GM21723 (cell line): ENCODE data around the gene GPR3.

Experiments
- ATAC-seq: cut with Tn5 transposase; IDR thresholded peaks from one replicate; pipeline ENCODE4 v1.9.1; 2021; ENCODE audit warnings: mild to moderate bottlenecking, moderate library complexity; ENCODE audit not compliant: unreplicated experiment

Gene GPR3

DNA sequence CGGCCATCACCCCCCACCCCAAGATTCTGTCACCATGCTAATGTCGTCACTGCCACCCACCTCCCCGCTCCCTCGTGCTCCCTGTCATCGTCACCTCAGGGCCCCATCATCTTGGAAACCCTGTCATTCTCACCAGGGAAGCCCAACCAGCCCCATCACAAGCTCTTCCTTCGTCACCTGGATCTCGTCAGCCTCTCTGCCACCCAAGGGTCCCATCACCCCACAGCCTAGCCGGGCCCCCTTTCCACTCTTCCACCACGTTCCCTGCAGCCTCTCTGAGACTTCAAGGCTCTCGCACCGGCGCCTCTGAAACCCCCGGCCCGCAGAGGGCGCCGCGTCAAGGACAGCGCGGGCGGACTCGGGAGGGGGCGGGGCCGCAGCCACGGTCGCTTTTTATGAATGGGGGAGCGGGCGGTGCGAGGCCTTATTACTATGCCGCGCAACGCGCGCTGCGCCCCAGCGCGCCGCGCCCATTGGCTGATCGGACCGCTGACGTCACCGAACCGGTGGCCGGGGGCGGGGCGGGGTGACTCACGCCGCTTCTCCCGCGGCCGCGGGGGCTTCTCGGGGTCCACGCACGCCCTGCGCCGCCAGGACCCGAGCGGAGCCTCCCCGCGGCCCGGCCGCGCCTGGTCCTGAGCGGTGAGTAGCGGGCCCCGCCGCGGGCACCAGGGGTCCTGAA lies at the start of gene GPR3:
TSS of gene GPR3 (plus strand) at position 527 of the 682 bp plus-strand sequence. CDS start 1,177 bp downstream, outside the sequence.
- peak; percentile 73 for ATAC-seq

DNA sequence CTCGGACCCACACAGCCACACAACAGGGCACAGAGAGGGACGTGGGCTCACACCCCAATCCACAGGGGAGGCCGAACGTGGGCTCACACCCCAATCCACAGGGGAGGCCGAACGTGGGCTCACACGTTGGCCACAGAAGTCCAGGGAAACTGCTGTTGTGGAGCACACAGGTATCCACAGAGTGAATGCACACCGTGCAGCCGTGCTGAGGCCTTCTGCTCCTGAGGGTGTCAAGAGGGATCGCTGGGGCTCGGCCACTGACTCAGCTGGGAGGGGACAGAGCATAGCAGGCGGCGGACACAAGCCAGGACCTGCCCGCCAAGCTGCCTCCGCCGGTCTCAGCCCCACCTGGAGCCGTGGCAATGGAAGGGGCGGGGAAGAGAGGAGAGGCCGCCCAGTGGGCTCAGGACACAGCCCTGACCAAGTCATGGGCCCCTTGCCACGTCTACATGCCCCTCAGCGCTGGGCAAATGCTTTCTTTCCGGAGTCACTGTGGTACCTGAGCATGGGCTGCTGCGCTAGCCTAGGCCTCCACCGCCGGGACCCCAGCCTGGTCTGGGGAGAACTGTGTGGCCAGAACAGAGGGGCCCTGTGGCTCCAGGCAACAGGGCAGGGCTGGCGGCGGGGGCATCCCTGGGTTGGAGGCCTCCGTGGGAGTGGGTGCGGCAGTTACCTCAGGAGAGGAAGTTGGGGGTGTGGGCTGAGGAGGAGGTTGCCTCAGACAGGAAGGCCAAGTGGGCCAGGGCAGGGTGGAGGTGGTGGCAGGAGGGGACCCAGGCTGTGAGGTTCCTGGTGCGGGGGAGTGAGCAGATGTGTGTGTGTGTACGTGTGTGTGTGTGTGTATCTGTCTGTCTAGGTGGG lies 49.4 kb upstream of the GPR3 start:
- peak; percentile 36 for ATAC-seq

DNA sequence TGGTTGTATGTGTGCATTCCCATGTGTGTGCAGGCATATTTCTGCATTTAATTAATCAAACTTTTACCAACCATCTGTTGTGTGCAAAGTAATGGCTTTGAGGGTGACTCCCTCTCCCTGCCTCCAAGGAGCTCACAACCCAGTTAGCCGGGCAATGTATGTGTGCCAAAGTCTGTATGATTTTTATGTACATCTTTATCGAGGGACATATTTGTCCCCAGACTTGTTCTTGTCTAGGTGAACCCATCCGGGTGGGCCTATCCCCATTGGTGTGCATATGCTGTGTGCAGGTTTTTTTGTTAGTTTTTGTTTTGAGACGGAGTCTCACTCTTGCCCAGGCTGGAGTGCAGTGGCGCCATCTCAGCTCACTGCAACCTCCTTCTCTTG lies 48.8 kb upstream of the GPR3 start:
- no peak for ATAC-seq

DNA sequence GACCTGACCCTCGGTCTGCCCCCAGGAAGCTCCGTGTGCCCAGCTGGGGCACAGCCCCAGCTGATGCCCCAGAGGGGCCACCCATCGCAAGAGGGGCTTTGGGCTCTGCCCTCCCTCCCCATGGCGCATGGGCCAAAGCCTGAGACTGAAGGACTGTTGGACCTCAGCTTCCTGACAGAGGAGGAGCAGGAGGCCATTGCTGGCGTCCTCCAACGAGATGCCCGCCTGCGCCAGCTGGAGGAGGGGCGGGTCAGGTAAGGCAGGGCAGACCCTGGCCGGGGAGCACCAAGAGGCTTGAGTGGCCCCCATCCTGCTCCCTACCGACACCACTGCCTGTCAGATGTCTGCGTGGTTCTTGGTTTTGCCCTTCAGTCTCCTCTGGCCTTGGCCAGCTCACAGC lies 47.1 kb upstream of the GPR3 start:
- no peak for ATAC-seq

DNA sequence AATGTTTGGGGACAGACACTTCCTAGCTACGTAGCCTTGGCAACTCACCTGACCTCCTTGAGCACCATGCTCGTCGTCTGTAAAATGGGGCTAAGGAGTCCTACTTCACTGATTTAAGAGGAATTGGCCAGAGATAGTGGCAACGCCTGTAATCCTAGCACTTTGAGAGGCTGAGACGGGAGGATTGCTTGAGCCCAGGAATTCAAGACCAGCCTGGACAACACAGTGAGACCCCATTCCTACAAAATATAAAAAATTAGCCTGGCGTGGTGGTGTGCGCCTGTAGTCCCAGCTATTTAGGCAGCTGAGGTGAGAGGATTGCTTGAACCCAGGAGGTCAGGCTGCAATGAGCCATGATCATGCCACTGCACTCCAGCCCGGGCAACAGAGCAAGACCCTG lies 46.1 kb upstream of the GPR3 start:
- ATAC-seq, result no peak

- no peak for ATAC-seq
These were observed 45.3 kb upstream of the GPR3 start for GRCh38 chr1:27346991-27347624.

GRCh38 chr1:27348861-27349783 lies 43.3 kb upstream of the GPR3 start:
- ATAC-seq, result no peak

- ATAC-seq, result no peak
These were observed 42.4 kb upstream of the GPR3 start for GRCh38 chr1:27349784-27350662.

GRCh38 chr1:27350663-27351540 lies 41.5 kb upstream of the GPR3 start:
- no peak for ATAC-seq

GRCh38 chr1:27351541-27352107 lies 40.8 kb upstream of the GPR3 start:
- no peak for ATAC-seq

GRCh38 chr1:27353166-27353565 lies 39.3 kb upstream of the GPR3 start:
- ATAC-seq, result no peak

GRCh38 chr1:27353629-27354028 lies 38.8 kb upstream of the GPR3 start:
- no peak for ATAC-seq

- ATAC-seq, result no peak
These were observed 36.7 kb upstream of the GPR3 start for GRCh38 chr1:27355683-27356082.

- no peak for ATAC-seq
These were observed 36.2 kb upstream of the GPR3 start for GRCh38 chr1:27356277-27356618.

GRCh38 chr1:27356619-27357280 lies 35.7 kb upstream of the GPR3 start:
- no peak for ATAC-seq

DNA sequence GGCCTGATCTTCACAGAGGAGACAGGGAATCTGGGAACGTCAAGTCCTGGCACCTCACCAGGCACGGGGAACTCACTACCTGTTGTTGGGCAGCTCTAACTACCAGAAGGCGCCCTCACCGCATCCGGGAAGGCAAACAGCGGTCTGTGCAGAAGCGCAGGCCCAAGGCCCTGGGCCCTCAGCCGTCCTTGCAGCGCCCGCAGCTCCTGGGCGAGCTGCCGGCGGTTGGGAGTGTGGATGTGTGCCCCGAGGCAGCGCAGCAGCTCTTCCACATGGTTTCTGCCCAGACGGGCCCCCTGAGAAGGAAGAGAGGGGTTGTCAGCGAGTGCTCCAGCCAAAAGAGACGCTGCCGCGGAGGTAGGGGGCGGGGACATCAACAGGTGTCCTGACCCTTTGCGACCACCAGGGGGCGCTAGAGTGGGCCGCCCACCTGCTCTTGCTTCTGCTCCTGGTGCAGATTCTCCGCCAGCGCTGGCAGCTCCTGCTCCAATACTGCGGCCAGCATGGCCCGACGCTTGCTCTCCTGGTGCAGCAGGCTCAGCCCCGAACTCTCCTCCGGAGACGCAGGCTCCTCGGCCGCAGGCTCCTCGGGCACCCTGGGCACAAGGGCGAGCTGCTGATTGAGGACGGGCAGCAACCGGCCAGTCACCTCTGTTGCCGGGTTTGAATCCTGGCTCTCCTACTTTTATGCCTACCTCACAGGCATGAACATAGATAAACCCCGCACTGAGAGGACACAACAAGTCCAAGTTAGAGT lies 35.0 kb upstream of the GPR3 start:
- ATAC-seq, result peak; percentile 59
